ENCODE measurements around the gene WASL.

- TF ChIP-seq, protein P1, sequence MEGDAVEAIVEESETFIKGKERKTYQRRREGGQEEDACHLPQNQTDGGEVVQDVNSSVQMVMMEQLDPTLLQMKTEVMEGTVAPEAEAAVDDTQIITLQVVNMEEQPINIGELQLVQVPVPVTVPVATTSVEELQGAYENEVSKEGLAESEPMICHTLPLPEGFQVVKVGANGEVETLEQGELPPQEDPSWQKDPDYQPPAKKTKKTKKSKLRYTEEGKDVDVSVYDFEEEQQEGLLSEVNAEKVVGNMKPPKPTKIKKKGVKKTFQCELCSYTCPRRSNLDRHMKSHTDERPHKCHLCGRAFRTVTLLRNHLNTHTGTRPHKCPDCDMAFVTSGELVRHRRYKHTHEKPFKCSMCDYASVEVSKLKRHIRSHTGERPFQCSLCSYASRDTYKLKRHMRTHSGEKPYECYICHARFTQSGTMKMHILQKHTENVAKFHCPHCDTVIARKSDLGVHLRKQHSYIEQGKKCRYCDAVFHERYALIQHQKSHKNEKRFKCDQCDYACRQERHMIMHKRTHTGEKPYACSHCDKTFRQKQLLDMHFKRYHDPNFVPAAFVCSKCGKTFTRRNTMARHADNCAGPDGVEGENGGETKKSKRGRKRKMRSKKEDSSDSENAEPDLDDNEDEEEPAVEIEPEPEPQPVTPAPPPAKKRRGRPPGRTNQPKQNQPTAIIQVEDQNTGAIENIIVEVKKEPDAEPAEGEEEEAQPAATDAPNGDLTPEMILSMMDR (conservative IDR thresholded peaks at IDR 0.05; ENCODE audit: low read depth, low read length): no peak
- TF ChIP-seq EZH2 (IDR thresholded peaks at IDR 0.05; ENCODE audit: borderline replicate concordance, low read depth, low read length, poor library complexity, severe bottlenecking): no peak
Measured at GRCh38 chr7:123763191-123763661, 14.4 kb upstream of the WASL start.

Measured in A673 (cell line).